Cortex of kidney (tissue), 1 donor: ENCODE data around the gene TPRG1L.

Experiments used
- DNase-seq: peaks from one replicate; lab custom pipeline; 2025; lab: John Stamatoyannopoulos, UW

The TPRG1L gene

DNA sequence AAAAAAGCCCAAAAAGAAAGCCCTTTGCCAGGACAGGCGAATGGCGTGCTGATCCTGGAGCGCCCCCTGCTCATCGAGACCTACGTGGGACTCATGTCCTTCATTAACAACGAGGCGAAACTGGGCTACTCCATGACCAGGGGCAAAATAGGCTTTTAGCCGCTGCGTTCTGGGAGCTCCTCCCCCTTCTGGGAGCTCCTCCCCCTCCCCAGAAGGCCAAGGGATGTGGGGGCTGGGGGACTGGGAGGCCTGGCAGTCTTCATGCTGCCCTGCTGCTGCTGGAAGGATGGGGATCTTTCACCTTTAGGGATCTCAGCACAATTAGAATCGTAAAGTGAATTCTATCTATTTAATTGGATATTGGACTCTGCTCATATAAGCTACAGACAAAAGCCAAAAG is 3.6 kb downstream of the TPRG1L start:
- DNase-seq, result no peak

DNA sequence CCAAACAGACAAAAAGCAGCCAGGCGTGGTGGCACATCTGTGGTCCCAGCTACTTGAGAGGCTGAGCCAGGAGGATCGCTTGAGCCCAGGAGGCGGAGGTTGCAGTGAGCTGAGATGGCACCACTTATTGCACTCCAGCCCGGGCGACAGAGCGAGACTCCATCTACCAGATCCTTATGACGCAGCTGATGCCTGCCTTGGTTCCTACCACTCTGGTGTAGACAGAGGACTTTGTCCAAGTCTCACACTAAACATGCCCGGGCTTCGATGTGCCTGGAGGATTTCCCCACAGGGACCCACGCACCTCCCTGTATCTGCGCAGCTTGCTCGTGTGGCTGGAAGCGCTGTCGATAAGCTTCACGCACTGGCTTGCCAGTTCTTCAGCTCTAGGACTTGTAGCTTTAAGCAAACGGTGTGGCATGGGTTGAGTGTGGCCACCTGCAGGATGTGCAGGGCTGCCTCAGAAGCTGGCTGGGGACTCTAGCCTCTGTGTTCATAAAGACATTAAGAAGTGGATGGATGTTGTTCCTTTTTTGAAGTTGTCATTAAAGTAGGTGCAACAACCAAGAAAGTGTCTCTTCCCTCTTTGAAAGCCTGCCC is 4.8 kb downstream of the TPRG1L start:
- DNase-seq, result no peak

DNA sequence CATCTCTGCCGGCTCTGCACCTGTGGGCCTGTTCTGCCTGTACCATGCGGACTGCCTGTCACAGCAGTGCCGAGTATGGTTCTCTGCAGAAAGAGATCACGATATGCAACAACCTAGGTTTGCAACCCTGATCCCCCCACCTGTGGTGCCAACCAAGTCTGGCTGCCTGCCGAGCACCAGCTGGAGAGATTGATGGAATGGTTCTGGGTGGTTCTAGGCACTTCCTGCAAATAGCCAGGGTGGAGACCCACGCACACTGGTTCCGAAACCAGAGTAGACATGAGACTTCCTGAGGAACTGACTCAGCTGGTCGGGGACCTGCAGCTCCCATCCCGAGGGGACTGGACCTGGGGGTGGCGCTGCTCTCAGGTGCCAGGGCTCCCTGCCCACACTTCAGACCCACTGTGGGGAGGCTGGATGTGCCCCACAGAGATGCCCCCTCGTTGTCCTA is 5.4 kb downstream of the TPRG1L start:
- no peak for DNase-seq

DNA sequence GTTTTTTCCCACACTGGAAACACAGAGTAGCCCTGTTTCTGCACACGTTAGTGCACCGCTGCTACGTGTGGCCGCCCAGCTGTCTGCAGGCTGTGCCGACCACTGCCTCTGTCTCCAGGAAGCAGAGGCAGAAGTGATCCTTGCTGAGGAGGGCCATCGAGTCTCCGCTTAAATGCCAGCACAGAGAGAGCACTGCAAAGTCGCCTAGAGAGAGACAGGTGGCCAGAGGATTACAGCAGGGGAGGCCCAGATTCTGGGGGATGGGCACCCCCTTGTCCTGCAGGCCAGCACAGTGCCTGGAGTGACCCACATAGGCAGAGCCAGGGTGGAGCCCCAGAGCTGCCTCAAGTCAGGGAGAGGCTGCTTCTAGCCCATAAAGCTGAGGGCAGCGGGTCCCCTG is 6.1 kb downstream of the TPRG1L start:
- no peak for DNase-seq

DNA sequence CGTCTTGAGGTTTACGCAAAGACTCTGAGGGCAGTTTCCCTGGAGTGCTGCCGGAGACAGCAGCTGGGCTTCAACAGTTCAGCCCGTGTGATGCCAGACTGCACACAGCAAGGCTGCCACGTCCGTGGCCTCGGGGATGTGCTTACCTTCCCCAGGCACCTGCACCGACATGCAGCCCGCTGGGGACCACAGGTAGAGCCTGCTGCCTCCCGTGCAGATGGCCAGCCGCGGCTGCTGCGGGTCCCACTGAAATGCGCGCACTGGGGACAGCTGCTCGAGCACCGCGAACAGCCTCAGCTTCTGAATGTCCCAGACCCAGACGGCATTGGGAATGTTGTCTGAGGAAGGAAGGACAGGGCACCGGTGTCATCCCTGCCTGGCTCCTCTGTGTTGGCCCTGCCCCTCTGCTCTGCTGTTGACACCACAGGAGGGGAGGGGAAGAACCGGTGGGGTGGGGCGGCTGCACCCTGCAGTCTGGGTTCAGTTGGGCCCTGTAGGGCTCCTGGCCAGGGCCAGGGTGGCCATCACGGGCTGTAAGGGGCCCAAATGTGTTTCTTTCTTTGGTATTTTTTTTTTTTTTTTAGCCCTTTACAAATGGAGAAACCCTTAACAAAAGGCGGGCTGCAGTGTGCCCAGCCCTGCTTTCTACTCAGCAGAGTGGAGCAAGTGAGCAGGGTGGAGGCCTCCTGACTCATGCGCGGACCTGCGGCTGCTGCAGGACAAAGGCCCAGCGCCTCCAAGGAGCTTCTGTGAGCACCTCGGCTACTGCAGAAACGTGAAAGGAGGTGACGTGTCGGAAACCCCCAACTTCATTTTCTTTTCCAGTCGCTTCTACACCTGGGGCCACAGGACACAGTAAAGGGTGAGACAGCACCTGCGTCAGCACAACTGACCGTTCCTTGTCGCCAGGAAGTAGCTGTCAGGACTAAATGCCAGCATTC is 6.8 kb downstream of the TPRG1L start:
- no peak for DNase-seq

DNA sequence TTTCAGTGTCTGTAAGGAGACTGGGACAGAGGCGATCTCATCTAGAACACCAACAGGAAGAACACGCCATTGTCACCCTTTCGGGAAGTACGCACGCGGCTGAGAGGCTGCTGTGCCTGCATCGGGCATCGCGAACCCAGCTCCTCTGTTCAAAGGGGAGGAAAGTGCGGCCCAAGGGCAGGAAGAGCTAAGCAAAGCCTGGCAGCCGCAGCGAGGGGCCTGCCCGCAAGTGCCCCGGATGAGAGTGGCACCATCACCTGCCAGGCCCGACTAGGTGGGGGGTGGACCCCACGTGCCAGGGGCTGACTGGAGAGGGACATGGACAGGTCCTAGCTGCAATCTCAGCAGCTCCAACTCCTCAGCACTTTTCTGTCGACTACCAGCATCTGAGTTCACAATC is 7.5 kb downstream of the TPRG1L start:
- DNase-seq, result no peak

DNA sequence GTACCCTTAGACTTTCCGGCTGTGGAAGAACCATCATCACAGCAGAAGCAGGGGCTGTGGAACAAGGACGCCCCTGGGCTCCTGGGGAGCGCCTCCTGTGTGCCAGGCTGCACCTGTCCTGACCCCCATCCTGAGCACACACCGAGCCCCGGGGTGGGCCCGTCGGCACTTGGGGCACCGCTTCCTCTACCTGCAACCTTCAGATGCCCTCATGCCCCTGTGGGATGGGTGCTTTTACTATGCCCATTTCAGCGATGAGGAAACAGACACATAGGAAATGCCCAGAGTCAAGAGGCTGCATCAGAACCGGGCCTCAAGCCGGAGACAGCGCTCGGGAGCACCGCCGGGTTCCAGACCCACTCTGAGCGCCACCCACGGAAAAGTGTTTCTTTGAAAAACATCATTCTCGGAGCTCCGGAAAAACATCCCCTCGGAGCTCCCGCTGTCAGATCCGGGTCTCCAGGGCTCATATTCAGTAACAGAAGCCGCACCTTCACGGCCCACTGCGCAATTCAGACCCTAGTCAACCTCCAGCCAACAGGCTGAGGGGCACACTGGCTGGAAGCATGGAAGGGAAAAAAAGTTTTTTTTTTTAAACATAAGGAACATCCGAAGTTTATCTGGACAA is 8.0 kb downstream of the TPRG1L start:
- no peak for DNase-seq

DNA sequence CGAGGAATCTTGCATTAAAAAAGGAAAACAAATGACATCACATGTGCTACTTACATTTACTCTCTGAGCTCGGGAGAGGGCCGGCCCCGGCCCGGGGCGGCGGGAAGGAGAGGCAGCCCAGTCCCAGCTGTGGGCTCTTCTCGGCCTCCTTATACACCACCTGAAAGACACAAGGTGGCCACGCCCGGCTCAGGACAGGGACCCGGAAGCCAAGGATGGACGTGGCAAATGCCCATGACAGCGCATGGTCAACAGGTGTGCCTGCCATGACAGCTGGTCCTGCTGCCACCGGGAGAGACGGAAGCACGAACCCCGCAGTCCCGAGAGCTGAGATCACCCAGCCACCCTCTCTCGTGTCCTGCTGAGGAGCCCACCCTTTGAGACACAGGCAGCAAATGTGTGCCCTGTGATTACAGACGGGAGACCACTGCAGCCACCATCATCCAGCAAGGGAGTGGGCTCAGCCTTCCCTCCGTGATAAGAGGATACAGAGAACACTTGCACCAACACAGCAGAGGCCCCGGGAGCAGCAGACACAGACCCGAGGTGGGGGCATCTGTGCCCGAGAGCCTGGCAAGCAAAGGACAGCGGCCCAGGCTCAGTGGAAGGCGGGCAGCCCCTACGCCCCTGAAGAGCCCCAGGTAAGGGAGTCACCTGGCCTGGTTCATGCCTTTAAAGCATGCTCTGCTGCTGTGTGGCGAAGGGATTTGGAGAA is 8.7 kb downstream of the TPRG1L start:
- DNase-seq, result no peak

DNA sequence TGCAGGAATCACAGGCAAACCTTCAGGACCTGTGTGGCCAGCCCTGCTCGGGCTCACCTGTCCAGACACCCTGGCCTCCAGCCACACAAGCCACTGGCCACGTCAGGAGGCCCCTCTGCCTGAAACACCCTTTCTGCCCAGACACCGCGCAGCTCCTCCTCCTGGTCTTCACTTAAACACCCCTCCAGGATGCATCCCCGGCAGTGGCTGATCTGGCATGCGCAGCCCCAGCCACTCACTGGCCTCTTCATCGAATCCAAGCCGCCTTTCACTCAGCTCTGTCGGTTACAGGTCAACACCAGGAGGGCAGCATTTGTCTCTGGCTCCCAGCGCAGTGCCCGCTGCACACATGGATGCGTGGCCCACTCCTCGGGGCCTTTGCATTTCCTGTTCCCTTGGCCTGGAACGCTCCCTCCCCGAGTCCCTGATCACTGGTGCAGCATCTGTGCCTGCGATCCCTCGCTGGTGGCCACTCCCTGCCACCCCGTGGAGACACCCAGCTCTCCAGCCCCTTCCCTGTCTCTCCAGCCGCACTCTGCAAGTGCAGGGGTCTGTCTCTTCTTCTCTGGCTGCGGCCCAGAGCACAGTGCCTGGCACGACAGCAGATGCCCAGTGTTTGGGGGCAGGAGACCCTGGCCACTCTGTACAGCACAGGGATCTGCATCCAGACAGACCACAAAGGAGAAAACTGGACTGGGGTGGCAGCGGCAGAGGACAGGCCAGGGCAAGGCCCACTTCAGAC is 9.4 kb downstream of the TPRG1L start:
- DNase-seq, result no peak

DNA sequence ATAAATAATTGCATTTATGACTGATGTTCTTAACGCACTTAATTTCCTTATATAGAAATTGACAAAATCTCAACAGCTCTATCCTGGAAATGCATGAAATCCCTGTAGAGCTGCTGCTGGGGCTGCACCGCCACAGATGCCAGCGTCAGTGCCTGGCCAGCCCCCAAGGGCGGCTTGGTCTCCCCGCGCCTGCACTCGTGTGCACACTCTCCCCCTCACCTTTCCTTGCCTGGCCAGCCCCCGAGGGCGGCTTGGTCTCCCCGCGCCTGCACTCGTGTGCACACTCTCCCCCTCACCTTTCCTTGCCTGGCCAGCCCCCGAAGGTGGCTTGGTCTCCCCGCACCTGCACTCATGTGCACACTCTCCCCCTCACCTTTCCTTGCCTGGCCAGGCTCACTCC is 11.3 kb downstream of the TPRG1L start:
- no peak for DNase-seq

DNA sequence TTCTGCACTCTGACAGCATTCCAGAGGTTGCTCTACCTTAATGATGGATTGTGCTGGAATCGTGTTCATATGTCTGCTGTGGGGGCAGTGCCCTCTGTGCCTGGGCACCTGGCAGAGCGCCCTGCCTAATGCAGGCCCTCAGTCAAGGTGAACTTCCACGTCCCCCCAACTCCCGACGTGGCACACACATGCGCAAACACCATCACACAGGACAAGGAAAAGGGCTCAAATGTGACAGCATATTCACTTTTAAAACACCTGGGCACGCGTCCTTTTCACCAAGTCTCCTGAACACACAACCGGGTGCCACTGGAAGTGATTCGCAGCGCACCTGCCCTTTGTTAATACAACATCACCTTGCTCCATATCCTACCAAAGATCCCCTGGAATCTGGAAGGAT is 11.7 kb downstream of the TPRG1L start:
- DNase-seq, result no peak

DNA sequence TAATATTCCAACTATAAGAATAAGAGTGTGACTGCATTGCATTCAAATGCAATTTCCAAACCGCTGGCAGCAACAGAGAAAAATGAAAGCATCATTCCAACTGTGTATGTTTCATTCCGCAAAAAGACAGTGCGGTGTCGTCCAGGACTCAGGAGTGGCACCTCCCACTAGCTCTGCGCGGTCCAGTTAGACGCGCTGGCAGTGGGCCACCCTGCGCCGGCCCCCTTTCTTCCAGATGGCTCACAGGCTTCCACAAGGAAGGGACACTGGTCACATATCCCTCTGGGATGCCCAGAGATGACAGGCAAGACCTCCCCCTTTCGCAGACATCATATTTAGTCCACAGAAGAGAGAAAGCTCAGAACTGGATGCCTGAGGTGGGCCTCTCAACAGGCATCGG is 13.2 kb downstream of the TPRG1L start:
- DNase-seq, result no peak

DNA sequence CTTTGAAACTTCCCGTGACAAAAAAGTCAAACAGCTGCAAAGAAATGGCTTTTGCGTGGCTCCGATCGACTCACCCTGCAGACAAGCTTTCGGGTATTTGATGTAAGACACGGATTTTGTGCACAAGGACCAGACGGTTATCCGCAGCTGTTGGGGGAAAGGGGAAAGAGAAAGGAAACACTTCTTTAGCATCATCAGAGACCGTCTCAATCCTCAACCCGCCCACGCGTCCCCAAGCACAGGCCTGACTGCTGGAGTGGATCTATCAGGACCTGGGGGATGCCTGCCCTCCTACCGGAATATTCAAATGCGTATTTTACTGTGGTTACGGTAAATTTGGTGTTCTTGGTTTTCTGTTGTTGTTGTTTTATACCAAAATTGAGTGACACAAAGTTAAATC is 13.9 kb downstream of the TPRG1L start:
- no peak for DNase-seq

DNA sequence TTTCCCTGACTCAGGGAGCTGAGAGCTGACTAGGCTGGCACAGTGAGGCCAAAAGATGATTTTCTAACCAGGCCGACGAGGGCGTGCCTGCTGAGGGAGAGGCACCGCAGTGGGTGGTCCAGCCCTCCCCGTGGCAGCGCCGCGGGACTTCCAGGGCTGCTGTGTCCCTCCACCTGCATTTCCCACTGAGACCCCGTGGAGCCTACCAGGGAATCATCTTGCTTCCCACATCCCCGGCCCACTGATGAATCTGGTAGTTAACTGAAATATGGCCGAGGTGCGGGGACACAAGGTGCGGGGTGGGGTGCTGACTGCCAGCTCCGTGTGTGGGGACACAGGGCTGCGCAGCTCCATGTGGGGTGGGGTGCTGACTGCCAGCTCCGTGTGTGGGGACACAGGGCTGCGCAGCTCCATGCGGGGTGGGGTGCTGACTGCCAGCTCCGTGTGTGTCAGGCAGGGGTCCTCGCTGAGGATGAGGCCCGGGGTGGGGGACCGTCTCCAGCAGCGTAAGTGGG is 14.6 kb downstream of the TPRG1L start:
- no peak for DNase-seq

DNA sequence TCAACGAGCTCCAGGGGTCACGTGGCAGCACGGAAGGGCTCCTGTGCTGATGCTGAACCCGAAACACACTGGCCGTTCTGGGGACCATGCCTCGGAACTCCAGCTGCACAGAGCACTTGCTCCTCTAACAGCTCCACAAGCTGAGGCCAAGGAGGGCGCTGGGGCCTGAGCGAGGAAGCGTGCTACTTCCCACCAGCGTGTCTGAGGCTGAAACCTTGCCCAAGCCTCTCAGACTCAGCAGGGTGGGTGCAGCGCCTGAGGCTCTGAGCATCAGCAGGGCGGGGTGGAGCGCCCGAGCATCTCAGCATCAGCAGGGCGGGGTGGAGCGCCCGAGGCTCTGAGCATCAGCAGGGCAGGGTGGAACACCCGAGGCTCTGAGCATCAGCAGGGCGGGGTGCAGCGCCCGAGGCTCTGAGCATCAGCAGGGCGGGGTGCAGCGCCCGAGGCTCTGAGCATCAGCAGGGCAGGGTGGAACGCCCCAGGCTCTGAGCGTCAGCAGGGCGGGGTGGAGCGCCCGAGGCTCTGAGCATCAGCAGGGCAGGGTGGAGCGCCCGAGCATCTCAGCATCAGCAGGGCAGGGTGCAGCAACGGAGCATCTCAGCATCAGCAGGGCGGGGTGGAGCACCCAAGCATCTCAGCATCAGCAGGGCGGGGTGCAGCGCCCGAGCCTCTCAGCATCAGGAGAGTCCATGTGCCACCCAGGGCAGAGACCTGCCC is 15.5 kb downstream of the TPRG1L start:
- DNase-seq, result no peak

DNA sequence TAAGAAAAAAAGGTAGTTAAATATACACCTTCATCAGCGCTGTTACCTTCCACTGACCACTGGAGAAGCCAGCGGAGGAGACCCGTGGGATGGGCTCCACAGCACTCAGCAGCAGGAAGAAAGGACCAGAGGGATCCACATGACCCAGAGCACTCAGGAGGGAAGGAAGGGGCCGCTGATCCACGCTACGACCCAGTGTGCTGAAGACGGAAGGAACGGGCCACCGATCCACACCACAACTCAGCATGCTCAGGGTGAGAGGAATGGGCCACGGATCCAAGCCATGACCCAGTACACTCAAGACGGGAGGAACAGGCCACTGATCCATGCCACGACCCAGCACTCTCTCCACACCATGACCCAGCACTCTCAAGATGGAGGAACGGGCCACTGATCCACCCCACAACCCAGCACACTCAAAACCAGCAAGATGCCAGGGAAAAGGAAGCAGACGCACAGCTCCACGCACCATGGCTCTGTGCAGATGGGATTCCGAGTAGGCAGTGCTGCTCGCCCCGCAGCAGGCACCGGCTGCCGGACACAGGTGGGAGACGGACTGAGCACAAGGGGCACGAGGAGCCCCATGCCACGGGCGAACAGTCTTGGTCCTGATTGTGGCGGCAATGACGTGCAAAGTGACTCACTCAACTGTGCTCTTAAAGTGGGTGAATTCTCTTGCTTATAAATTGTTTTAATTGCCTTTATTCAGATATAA is 16.4 kb downstream of the TPRG1L start:
- DNase-seq, result no peak

DNA sequence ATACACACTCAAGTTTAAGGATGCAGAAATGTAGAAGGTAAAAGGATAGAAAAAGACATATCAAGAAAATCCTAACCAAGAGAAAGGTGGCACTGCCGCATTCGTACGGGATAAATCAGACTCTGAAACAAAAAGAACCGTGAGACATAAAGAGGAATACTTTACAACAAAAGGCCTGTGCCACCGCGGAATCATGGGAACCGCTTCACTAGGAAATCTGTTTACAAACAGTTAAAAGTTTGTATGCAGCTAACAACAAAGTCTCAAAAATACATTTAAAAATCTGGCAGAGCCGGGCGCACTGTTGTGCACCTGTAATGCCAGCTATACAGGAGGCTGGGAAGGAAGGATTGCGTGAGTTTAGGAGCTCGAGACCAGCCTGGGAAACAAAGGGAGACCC is 17.0 kb downstream of the TPRG1L start:
- DNase-seq, result no peak

DNA sequence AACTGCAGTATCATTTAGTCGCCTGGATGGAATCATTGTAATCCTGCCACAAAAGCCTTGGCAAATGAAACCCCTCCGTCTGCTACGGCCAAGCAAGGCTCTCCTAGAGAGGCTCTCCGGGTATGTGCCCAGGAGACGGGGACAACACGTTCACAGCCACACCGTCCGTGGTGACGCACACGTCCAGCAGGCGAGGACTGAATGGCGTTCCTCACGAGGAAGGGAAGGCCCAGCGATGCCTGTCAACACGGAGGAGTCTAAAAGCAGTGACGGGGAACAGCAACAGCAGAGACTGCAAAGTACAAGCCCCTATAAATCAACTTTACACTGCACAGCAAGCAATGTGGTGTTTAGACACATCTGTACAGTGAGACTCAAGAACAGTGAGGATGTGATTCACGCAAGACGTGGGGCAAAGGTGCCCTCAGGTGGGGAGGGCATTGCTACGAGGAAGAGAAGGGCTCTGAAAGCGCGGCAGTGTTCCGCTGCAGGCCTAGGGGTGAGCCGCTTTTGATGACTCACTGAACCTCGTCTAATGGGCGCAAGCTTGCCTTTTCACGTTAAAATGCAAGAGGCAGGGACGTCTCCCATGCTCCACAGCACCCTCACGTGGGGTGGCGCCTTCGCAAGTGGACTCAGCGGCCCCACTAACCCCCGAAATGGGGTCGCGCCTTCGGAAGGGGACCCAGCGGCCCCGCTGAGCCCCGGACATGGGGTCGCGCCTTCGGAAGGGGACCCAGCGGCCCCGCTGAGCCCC is 18.3 kb downstream of the TPRG1L start:
- no peak for DNase-seq

DNA sequence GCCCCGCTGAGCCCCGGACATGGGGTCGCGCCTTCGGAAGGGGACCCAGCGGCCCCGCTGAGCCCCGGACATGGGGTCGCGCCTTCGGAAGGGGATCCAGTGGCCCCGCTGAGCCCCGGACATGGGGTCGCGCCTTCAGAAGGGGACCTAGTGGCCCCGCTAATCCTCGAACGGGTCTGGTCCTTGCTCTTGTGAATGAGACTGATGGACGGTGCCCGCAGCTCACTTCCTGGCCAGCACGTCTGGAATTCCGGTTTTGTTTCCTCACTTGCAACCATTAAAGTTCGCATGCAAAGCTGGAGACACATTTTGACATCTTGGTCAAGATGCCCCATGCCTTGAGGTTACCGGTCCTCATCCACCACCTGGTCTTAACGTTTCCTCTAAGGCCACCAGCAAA is 19.5 kb downstream of the TPRG1L start:
- DNase-seq, result no peak
